Urothelium cell line (cell line): ENCODE measurements around the gene SIM2.

Experiments
- DNase-seq: peaks from one replicate; pipeline ENCODE4 v3.0.0; 2011; ENCODE audit warnings: low spot score, mixed read lengths
- FAIRE-seq: peaks from 2 replicates; lab custom pipeline; 2011; peaks lifted over from hg19 to GRCh38; lab: Jason Lieb, UNC

SIM2 gene

DNA sequence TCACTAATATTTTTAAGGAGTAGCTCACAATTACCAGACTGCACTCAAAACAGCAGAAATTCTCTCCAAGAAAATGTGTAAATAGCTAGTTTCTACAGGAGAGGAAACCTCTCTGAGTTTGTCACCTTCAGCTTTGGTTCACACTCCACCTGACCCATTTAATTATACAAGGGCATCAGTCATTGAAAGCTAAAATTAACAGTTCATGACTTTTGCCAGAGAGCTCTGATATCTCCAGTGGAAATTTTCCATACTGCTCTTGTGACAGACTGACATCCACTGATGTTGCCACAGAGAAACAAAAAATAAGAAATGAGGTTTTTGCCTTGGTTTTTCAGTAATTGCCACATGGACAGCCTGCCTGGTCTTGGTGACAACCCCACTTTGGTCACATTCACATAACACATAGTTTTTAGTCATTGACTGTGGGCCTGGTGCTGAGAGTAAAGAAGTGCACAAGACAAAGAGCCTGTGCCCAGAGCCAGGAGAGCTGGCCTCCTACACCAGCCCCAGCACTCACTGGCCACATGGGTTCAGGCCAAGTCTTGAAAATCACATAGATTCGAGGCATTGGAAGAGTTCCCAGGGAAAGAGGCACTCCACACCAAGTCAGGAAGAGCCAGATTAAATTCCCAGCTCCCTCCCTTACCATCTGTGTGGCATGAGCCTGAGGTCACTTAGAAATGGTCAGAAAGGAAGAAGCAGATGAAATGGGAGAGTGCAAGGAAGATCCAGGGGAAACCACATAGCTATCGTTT, 13.8 kb upstream of the SIM2 start:
- DNase-seq (no peak), FAIRE-seq (no peak)

DNA sequence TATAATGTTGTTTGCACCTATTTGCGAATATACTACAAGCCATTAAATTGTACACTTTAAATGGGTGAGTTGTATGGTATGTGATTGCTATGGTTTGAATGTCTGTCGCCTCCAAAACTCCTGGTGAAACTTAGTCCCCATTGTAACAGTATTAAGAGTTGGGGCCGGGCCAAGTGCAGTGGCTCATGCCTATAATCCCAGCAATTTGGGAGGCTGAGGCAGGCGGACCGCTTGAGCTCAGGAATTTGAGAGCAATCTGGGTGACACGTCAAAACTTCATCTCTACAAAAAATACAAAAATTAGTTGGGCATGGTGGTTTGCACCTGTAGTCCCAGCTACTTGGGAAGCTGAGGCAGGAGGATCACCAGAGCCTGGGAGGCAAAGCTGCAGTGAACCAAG, 12.0 kb upstream of the SIM2 start:
- DNase-seq (no peak), FAIRE-seq (no peak)

DNA sequence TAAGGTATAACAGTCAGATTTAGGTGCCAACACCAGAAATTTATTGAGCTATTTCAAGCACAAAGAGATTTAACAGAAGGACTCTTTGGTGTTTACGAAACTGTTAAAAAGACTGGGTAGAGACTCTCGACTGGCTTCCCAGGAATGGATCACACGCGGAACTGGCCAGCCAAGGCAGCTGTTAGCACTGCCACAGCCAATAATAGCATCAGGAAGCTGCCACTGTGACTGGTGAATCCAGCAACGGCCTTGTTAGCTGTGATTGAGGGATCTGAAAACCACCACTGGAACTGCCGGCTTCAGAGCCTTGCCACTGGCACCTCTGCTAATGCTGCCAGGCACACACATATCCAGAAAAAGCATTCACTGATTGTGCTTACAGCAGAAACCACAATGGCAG, 10.6 kb upstream of the SIM2 start:
- FAIRE-seq (no peak), DNase-seq (no peak)

DNA sequence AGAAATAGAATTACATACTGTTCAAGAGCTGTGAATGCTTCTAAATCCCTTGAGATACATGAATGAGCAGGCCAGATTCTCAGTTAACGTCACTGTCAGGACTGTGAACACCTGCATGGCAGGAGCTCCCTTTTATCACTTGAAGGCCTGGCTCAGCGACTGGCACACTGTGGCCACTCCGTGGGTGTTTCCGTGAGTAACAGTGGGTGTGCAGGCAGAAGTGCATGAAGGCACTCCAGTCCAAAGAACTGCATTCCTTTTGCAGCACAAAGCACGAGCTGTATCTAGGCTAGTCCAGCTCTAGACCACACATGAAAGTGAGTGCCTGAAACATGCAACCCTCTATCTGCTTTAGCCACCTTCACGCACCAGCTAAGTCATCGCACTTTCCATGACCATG, 9.6 kb upstream of the SIM2 start:
- FAIRE-seq: no peak

DNA sequence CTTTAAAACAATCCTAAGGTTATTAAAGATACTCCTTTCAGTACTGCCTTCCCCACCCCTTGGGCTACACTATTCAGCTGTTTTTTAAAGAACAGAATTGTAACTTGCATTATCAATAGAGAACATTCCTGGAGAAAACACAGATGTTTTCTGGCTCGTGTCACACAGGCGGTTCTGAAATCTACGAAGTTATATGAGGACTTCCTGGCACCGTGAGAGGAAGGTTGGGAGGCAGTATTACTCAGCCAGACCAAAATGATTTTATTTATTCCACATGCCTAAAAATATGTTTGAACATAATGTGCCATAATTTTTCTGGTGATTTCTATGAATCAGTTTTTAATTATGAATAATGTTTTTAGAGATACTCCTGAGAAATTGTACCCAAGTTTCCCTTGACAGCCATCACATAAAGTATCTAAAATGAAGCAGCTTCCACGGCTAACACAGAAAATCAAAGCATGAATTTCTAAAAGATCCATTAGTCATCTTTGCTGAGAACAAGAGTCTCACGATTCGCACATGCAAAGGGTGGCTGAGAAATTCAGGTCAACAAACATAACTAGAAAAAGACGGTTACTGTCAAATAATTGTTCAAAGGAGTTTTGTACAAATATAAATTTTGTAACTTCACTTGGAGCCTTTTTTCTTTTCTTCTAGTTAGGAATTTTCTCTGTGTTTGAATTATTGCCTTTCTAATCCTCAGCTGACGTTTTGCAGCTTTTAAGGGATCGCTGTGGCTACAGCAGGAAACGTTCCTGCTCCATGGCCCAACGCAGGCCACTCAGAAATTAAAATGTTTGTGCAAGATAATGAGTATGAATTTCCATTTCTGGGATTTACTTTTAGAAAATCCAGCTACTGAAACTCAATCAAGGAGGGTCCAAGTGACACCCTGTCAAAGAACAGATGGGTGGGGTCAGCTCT, 8.0 kb upstream of the SIM2 start:
- no peak for FAIRE-seq
- DNase-seq: no peak

More for the DNA sequence above, 9.6 kb upstream of the SIM2 start:
- no peak for DNase-seq

DNA sequence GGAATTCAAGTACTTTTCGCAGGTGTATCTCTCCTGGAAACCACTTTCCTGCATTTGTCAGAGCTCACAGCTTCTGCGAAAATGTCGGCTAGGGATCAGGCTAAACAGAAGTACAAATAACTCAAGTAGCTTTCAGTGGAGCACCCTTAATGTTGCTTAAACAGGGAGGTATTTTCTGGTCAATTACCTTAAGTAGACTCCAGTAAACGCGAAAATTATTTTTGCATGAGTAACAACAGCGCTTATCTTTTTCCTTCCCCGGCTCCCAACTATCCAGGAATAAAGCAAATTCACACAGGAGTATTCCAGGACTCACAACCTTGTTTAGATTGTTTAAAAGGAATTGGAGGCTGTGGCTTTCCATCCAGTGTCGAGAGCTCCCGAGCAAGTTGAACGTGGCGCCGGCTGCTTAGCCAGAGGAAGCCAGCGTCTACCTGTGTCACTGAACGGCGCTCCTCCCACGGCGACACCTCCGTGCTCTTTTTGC, 7.3 kb upstream of the SIM2 start:
- no peak for FAIRE-seq

DNA sequence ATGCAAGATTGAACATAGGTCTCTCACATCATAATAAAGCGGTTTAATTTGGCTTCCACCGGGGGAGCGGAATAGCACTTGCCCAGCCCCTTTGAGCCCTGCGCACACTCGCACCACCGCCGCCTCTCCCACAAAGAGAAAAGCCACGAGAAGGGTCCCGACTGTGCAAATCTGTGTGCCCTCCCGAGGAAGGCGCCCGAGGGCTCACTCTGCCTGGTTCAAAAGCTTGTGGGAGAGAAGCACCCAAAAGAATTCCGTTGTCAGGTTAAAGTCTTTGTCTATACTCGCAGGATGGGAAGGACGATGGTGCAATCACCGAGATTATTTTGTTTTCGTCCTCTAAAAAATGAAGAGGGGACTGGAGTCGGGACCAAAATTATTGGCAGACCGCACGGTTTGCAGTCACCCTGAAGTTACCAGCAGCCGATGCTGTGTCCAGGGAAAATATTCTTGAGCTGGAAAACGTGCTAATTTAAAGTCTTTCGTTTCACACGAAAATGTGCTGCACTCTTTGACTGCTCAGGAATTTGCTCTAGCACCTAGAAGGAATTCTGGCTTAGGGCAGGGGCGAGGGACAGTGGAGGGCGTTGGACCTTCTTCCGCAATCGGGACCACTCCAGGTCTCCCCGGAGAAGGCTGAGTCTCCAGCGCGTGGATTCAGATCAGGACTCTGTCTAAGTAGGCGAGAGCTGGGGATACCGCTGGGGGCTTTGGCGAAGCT, 6.6 kb upstream of the SIM2 start:
- no peak for FAIRE-seq
- no peak for DNase-seq

More for the DNA sequence above, 7.3 kb upstream of the SIM2 start:
- no peak for DNase-seq

DNA sequence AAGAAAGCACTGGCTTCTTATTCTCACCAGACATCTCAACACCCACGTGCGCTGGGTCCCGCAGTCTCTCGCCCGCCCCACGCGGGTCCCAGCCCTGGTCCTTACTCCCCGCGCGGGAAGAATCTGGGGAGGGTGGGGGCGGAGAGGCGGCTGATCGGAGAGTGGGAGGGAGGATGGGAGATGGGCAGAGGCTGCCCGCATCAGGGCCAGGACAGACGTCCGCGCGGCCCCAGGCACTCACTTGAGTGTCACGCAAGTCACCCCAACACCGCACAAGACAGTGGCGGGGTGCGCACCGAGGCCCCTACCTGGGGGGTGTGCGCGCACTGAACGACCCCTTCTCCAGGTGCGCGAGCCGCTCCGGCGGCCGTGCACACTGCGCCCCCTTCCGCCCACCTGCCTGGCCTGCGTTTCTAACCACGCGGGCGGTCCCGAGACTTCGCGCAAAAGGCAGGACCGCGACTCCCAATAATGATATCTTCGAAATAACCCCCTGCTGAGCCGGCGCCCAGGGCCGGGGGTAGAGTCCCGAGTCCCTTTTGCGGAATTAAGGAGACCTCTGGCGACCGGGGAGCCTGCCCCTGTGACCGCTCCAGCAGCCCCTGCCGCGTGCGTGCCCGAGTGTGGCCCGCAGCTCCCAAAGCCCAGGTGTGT, 6.0 kb upstream of the SIM2 start:
- no peak for FAIRE-seq

DNA sequence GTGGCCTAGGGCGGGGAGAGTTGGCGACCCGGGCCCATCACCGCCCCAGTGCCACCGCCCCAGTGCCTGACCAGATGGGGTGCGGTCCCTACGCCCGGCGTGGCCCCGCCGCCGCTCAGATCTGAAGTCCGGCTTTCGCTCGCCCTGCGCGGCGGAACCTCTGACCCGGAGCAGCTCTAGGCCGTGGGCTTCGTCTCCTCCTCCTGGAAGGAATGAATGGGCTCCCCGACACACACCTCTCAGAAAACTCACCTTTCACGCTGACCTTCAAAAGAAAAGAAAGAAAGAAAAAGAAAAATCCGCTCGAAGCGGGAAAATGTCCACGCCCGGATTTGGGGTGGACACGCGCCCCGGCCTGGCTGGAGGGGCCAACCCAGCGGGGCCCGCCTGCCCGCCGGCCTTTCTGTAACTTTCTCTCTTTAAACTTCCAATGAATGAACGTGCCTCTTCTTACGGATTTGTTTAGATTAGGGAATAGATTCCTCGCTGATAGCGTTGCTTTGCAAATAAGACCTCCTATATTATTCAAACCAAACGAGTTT, 5.4 kb upstream of the SIM2 start:
- no peak for DNase-seq
- FAIRE-seq: no peak

More for the DNA sequence above, 6.0 kb upstream of the SIM2 start:
- DNase-seq: no peak

DNA sequence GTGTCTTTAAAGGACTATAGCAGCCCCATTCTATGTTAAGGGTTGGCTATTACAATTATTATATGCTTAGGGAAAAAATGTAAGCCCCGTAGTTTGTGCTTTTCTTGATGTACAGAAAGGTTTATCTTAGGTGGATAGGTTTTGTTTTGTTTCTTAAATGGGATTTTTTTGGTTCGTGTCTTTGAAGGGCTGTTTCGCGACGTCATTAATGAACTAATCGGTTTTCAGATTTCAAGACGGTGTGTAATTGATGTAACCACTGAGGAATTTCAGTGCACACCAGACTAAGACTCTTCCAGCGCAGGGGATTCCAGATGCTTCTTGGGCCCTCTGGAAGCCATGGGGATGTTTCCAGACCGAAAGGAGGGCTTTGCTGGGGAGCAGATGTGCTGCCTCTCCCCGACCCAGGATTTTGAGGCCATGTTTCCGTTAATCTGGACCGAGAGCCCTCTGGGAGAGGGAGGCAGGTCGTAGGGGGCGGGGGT, 4.8 kb upstream of the SIM2 start:
- DNase-seq: no peak
- FAIRE-seq: no peak

DNA sequence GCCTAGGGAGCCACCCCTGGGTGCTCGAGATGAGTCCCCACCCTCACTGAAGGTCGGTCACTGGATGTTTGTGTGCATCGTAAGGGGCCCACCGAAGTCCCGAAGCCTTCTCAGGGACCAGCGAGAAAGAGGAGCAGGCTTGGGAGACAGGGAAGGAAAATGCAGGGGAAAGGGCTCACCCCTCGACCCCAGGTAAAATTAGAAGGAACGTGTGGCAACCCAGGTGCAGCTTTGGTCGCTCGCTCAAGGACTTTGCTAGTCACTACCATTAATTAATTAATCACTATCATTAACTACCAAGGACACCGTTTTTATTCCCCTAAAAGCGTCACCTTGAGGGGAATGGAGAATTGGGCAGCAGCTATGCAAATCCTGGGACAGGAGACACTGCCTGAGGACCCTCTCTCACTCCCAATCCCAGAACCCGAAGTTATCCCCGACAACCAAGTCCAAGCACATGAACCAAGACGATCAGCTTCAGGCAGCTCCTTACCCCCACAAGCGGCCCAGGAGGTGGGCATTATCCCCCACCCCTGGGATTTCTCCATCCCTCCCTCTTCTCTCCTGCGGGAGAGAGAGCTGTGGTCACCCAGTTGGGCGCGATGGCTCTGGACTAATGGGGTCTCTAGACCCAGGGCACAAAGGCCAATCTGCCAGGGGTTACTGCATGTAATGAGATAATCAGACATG, 4.2 kb upstream of the SIM2 start:
- no peak for FAIRE-seq
- no peak for DNase-seq

DNA sequence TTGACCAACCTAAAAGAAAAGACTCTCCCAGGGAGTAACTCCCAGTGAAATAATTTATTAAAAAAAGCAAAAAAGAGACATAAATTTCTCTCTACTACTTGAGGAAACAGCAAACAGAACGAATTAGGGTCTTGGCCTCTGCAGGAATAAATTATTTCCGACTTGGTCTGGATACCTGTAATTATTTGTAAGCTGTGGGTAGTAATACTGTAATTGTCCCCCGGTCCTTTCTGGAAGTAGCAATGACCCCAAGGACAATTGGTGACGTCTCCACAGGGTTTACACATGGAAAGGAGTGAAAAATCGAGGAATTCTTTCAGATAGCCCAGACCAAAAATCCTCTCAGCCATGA, 3.7 kb upstream of the SIM2 start:
- no peak for FAIRE-seq
- DNase-seq: no peak

DNA sequence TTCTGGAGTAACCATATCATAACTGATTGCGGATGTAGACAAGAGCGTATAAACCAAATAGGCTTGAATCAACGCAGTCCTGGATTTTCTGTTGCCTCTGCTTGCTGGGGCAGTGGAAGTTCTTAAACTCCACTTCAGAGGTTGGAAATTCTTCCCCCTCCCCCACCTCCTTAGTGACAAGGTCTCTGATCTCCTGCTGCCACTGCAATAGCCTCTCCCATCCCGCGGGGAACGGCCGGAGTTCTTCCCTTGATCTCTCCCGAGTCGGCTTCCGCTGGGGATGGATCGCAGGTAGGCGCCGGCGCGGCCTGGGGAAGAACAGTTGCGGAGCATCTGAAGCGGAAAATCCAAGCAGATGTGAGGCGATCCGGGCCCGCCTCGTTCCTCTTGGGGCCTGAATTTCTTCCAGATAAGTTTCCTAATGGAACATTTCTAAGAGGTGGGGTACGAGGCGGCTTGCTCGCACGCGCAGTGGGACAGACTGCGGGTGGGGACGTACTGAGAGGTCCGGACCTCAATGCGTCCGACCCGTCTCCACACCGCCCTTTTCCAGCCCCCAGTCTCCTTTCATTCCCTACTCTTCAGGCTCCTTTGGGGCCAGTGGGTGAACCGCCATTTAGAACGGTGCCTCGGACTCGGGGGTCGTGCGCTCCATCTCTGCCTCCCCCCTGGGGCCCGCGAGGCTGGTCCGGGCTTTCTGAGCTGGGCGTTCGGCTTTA, 3.1 kb upstream of the SIM2 start:
- DNase-seq (no peak), FAIRE-seq (no peak)

DNA sequence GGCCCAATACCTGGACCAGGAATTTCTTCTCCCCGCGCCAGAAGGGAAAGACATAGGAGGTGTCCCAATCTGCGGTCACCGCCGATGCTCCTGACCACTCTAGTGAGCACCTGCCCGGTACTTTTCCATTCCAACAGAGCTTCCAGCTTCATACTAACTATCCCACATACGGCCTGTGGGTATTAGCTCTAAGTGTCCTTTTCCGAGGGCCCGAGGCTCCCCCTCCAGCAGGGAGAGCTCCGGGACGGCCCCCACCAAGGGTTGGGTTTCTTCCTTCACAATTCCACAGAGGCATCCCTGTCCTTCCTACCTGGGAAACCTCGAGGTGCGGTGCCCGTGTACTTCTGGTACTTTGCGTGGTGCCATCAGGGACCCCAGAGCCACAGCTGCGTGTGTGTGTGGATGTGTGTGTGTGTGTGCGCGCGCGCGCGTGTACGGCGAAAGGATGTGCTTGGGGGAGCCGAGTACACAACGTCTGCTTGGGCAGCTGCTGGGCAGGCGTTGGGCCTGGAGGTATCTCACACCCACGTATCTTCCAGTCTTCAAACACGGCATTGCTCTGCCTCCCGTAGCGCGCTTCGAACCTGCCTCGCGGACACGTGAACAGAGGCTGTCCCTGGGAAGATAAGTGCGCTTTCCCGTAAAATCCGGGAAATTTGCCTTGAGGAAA, 2.4 kb upstream of the SIM2 start:
- no peak for FAIRE-seq

DNA sequence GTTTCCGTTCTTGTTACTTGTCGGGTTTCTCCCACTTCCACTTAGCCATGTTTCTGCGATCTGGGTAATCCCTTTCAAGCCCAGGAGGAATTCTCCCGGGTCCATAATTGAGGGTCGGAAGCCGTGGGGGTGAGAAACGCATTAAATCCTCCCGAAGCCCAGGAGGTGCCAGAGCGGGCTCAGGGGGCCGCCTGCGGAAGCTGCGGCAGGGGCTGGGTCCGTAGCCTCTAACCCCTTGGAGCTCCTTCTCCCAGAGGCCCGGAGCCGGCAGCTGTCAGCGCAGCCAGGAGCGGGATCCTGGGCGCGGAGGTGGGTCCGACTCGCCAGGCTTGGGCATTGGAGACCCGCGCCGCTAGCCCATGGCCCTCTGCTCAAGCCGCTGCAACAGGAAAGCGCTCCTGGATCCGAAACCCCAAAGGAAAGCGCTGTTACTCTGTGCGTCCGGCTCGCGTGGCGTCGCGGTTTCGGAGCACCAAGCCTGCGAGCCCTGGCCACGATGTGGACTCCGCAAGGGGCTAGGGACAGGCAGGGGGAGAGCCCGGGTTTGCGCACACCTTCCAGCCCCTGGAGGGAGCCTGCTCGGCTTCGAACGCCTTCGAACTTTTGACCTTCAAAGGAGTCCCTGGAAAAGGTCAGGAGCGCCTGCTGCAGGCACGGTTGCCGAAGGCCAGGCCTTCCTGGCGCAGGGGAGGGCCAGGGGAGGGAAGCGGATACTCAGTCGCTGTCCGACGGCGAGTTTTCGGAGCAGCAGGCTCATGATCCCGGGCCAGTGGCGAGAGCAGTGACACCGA, 1.7 kb upstream of the SIM2 start:
- FAIRE-seq (no peak), DNase-seq (no peak)

More for the DNA sequence above, 2.4 kb upstream of the SIM2 start:
- no peak for DNase-seq

DNA sequence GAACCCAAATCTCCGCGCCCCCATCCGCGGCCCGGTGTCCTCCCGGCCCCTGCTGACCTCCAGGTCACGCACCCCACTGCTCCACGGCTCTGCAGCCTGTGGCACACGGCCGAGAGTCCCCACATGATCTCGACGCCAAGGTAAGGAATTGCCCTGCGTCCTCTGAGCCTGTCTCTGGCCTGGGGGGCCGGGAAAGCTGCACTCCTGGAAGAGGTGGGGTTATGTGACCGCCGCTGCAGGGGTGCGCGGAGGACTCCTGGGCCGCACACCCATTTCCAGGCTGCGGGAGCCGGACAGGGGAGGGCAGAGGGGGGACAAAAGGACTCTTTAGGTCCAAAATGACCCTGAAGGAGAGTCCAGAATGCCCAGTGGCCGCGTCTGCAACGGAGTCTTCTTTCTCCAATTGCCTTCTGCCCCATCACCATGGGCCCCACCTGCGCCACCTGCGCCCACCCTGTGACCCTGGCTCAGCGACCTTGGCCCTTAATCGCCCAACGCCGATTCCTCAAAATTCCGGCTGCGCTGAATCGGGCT, 997 bp upstream of the SIM2 start:
- DNase-seq (no peak), FAIRE-seq (no peak)

DNA sequence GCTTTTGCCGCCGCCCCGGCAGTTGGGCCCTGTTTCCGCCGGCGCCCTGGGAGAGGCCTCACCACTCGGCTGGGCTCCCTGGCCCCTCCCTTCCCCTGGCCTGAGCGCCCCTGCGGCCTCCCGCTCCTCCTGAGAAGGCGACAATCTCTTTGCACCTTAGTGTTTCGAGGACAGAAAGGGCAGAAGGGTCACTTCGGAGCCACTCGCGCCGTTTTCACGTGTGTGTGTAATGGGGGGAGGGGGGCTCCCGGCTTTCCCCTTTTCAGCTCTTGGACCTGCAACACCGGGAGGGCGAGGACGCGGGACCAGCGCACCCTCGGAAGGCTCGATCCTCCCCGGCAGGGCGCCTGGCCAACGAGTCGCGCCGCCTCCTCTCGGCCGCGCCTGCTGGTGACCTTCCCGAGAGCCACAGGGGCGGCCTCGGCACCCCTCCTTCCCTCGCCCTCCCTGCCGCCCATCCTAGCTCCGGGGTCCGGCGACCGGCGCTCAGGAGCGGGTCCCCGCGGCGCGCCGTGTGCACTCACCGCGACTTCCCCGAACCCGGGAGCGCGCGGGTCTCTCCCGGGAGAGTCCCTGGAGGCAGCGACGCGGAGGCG, 432 bp upstream of the SIM2 start:
- FAIRE-seq: no peak
- peak; percentile 22 for DNase-seq
